ENCODE data around the gene ICE1.

GRCh38 chr5:5430136-5430535 is 7.7 kb downstream of the ICE1 start:
- TF ChIP-seq, protein P1, sequence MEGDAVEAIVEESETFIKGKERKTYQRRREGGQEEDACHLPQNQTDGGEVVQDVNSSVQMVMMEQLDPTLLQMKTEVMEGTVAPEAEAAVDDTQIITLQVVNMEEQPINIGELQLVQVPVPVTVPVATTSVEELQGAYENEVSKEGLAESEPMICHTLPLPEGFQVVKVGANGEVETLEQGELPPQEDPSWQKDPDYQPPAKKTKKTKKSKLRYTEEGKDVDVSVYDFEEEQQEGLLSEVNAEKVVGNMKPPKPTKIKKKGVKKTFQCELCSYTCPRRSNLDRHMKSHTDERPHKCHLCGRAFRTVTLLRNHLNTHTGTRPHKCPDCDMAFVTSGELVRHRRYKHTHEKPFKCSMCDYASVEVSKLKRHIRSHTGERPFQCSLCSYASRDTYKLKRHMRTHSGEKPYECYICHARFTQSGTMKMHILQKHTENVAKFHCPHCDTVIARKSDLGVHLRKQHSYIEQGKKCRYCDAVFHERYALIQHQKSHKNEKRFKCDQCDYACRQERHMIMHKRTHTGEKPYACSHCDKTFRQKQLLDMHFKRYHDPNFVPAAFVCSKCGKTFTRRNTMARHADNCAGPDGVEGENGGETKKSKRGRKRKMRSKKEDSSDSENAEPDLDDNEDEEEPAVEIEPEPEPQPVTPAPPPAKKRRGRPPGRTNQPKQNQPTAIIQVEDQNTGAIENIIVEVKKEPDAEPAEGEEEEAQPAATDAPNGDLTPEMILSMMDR (conservative IDR thresholded peaks at IDR 0.05) = no peak
- TF ChIP-seq EZH2 (IDR thresholded peaks at IDR 0.05; ENCODE audit: low read depth) = no peak
